ENCODE results near the gene INF2. TPM values are rescaled to one million over a fixed set of nuclear protein-coding genes. Genes with fewer than 3 reads are reported as not detected.

INF2 gene
- total RNA-seq, 1 donor from 2014 or later: 93.8 TPM

DNA sequence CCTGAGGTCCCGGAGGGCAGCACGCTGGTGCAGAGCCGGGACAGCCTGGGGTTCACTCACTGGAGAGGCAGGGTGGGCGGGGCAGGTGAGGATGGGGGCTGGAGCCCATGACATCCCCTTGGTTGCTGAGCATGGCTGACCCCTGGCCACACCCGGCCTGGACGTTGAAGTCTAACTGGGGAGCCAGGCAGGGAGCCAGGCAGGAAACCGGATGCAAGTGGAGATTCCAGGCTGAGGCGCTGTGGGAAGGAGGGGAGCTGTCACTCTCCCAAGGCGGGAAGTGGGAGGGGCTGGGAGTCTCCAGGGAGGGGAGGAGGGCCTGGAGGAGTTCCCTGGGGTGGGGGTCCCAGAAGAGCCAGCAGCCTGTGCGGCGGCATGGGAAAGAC is 7.7 kb upstream of the INF2 start:
- H3K4me3 Mint-ChIP-seq (ENCODE audit: low read depth): no peak overlapping the region
- no peaks in the 10 kb centered on the region for H3K36me3 Mint-ChIP-seq (ENCODE audit: low read depth)
- intact Hi-C loops (cut with micrococcal nuclease): no loop called here
- H3K9me3 Mint-ChIP-seq: no peaks in the 10 kb centered on the region
- peaks cover 22% of the 10 kb centered on the region for H3K4me1 Mint-ChIP-seq (ENCODE audit: low read depth)
- H3K27me3 Mint-ChIP-seq (ENCODE audit: low read depth): peaks cover 2% of the 10 kb centered on the region
- DNase-seq (ENCODE audit: low spot score): no peak
- no peak overlapping the region for H3K27ac Mint-ChIP-seq

DNA sequence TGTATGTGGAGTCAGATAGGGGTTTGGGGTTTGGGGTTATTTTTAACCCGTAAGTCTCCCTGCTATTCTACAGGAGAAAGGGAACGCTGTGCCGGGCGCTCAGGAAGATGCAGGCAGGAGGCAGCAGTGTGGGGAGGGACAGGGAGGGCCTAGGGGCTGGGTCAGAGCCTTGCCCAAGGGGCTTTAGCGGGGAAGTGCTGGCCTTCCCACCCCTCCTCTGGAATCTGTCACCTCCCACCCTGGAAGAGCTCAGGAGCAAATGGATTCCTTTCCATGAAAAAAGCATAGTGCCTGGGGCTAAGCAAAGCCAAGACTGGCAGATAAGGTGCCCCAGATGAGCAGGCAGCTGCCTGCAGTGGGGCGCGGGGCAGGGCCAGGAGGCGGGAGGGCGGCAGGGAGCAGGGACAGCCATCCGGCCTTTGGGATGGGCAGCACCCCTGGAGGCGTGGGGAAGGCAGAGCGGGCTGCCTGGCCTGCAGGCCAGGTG is 7.3 kb upstream of the INF2 start:
- Mint-ChIP-seq H3K9me3 (no peaks in the 10 kb centered on the region), H3K4me1 (ENCODE audit: low read depth) (peaks cover 24% of the 10 kb centered on the region), H3K36me3 (ENCODE audit: low read depth) (no peaks in the 10 kb centered on the region), H3K27me3 (ENCODE audit: low read depth) (peaks cover 2% of the 10 kb centered on the region), H3K4me3 (ENCODE audit: low read depth) (no peak overlapping the region), H3K27ac (no peak overlapping the region)
- DNase-seq (ENCODE audit: low spot score): no peak
- intact Hi-C loops (cut with micrococcal nuclease): no loop called here

DNA sequence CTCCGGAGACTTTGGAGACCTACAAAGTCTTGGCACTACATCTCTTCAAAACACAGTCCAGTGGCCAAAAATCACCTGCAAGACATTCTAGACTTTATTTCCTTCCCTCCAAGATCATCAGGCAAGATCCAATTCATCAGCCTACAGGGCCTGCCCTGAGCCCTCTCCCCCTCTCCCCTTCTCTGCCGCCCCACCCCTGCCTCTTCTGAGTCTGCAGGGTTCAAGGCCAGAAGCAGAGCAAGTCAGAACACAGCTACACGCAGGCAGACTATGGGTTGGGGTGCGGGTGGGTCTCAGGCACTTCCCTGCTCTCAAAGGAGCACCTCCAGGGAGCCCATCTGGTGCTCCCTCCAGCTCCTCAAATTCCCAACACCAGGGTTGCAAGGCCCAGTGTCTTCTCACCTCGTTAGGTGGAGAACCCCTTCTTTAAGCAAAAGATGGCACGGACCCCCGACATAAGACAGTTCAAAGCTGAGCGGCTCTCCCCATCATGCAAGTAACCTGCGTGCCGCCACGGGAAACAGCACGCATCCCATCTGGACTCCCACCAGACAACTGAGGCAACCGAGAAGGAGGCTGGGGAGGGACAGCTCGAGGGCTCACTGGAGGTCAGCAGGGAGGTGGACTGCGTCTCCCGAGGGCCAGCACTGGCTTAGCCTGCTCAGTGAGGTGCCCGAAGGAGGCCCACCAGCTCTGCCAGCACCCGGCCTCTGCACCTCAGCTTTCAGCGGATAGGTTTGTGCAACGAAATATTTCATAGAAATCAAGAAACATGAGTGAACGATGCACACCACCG is 5.6 kb upstream of the INF2 start:
- H3K27ac Mint-ChIP-seq: no peak overlapping the region
- peaks cover 2% of the 10 kb centered on the region for H3K27me3 Mint-ChIP-seq (ENCODE audit: low read depth)
- intact Hi-C loops (cut with micrococcal nuclease): no loop called here
- H3K4me1 Mint-ChIP-seq (ENCODE audit: low read depth): peaks cover 27% of the 10 kb centered on the region
- H3K4me3 Mint-ChIP-seq (ENCODE audit: low read depth): no peak overlapping the region
- H3K9me3 Mint-ChIP-seq: no peaks in the 10 kb centered on the region
- DNase-seq (ENCODE audit: low spot score): no peak
- H3K36me3 Mint-ChIP-seq (ENCODE audit: low read depth): no peaks in the 10 kb centered on the region

DNA sequence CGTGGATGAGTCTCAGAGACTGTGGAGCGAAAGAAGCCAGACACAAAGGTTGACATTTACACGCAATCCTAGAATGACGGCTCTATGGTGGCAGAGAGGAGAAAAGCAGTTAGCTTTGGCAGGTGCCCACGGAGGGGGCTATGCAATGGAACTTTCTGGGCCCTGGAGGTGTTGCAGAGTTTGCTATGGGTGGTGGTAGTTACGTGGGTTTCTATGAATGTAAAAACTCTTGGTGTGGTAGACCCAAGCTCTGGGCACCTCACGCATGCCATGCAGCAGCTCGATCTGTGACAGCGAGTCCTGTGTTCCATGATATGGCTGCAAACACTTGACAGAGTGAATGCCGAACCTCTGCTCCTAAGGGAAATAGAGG is 5.0 kb upstream of the INF2 start:
- DNase-seq (ENCODE audit: low spot score): no peak
- Mint-ChIP-seq H3K27ac (no peak overlapping the region), H3K36me3 (ENCODE audit: low read depth) (no peaks in the 10 kb centered on the region), H3K27me3 (ENCODE audit: low read depth) (peaks cover 2% of the 10 kb centered on the region), H3K9me3 (no peaks in the 10 kb centered on the region), H3K4me3 (ENCODE audit: low read depth) (no peak overlapping the region), H3K4me1 (ENCODE audit: low read depth) (peaks cover 27% of the 10 kb centered on the region)
- intact Hi-C loops (cut with micrococcal nuclease): no loop called here

DNA sequence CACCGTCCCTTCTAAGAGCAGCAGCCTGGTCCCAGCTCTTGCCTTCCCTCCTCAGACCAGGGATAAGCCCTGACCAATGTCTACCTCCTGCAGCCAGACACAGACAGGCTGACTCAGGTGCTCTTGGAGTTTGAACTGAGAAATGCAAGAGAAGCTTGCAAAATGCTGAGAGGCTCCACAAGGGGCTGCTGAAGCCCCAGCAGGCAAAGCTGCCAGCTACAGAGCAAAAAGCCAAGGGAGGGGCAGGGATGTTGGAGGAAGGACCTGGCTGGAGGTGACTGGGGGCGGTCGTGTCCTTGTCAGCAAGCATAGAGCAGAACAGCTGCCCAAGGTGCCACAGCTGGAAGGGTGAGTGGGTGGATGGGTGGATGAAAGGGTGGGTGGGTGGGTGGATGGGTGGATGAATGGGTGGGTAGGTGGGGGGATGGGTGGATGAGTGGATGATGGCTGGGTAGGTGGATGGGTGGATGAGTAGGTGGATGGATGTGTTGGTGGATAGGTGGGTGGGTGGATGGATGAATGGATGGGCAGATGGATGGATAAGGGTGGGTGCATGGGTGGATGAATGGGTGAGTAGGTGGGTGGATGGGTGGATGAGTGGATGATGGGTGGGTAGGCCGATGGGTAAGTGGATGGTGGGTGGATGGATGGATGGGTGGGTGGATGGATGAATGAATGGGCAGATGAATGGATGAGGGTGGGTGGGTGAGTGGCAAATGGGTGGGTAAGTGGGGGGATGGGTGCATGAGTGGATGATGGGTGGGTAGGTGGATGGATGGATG is 4.0 kb upstream of the INF2 start:
- Mint-ChIP-seq H3K36me3 (ENCODE audit: low read depth) (no peaks in the 10 kb centered on the region), H3K9me3 (no peaks in the 10 kb centered on the region), H3K4me1 (ENCODE audit: low read depth) (peaks cover 27% of the 10 kb centered on the region), H3K27ac (peak overlapping the region; percentile 46), H3K27me3 (ENCODE audit: low read depth) (peaks cover 2% of the 10 kb centered on the region), H3K4me3 (ENCODE audit: low read depth) (peak overlapping the region; percentile 45)
- no peak for DNase-seq (ENCODE audit: low spot score)
- intact Hi-C loops (cut with micrococcal nuclease): no loop called here

DNA sequence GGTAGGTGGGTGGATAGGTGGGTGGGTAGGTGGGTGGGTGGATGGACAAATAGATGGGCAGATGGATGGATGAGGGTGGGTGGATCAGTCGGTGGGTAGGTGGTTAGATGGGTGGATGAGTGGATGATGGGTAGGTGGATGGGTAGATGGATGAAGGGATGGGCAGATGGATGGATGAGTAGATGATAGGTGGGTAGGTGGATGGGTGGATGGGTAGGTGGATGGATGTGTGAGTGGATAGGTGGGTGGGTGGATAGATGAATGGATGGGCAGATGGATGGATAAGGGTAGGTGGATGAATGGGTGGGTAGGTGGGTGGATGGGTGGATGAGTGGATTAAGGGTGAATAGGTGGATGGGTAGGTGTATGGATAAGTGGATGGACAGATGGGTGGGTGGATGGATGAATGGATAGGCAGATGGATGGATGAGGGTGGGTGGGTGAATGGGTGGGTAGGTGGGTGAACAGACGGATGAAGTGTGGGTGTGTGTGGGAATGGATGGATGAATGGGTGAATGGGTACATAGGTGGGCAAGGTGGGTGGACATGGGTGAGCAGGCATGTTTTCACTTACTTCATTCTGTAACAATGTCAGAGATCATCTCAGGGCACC is 3.3 kb upstream of the INF2 start:
- intact Hi-C loops (cut with micrococcal nuclease): no loop called here
- H3K4me1 Mint-ChIP-seq (ENCODE audit: low read depth): peaks cover 28% of the 10 kb centered on the region
- no peaks in the 10 kb centered on the region for H3K9me3 Mint-ChIP-seq
- peaks cover 2% of the 10 kb centered on the region for H3K36me3 Mint-ChIP-seq (ENCODE audit: low read depth)
- DNase-seq (ENCODE audit: low spot score): no peak
- peaks cover 2% of the 10 kb centered on the region for H3K27me3 Mint-ChIP-seq (ENCODE audit: low read depth)
- H3K4me3 Mint-ChIP-seq (ENCODE audit: low read depth): peak overlapping the region; percentile 5
- no peak overlapping the region for H3K27ac Mint-ChIP-seq

DNA sequence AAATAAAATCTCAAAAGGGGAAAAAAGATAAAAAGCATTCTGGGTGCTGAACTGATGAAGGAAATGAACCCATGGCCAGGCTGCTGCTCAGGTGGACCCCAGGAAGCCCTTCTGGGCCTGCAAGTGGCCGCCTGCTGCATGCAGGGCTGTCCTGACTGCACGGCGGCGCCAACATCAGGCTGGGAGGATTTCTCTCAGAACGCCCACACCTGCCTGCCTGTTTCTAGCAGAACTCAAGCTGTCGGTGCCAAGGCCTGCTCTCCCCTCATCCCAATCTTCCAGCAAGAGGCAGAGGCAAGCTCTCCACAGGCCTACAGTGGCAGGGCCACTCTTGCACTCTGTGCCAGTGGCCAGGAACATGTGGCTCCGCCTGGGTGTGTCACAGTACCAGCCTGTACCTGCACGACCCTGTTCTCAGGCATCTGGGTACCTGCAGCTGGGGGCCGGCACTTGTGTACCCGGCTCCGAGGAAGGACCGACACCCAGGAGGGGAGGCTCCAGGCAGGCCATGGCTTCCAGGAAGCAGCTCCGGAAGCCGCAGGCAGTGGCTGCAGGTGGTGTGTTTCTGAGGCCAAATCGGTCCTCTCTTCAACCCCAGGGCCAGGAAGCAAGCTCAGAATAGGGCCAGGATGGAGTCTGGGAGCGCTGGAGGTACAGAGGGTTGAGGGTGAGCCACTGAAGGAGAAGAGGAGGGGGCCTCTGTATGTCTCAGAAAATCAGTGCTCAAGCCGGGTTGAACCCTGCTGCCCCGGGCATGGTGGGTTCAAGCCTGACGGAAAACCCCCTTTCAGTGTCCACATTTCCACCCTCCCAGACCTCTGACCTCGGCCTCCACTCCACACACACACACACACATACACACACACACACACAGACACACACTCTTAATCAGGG is 2.5 kb upstream of the INF2 start:
- intact Hi-C loops (cut with micrococcal nuclease): no loop called here
- H3K27me3 Mint-ChIP-seq (ENCODE audit: low read depth): peaks cover 2% of the 10 kb centered on the region
- peak overlapping the region; percentile 72 for H3K27ac Mint-ChIP-seq
- peaks cover 7% of the 10 kb centered on the region for H3K36me3 Mint-ChIP-seq (ENCODE audit: low read depth)
- peaks cover 32% of the 10 kb centered on the region for H3K4me1 Mint-ChIP-seq (ENCODE audit: low read depth)
- no peak for DNase-seq (ENCODE audit: low spot score)
- H3K4me3 Mint-ChIP-seq (ENCODE audit: low read depth): peak overlapping the region; percentile 49
- no peaks in the 10 kb centered on the region for H3K9me3 Mint-ChIP-seq

DNA sequence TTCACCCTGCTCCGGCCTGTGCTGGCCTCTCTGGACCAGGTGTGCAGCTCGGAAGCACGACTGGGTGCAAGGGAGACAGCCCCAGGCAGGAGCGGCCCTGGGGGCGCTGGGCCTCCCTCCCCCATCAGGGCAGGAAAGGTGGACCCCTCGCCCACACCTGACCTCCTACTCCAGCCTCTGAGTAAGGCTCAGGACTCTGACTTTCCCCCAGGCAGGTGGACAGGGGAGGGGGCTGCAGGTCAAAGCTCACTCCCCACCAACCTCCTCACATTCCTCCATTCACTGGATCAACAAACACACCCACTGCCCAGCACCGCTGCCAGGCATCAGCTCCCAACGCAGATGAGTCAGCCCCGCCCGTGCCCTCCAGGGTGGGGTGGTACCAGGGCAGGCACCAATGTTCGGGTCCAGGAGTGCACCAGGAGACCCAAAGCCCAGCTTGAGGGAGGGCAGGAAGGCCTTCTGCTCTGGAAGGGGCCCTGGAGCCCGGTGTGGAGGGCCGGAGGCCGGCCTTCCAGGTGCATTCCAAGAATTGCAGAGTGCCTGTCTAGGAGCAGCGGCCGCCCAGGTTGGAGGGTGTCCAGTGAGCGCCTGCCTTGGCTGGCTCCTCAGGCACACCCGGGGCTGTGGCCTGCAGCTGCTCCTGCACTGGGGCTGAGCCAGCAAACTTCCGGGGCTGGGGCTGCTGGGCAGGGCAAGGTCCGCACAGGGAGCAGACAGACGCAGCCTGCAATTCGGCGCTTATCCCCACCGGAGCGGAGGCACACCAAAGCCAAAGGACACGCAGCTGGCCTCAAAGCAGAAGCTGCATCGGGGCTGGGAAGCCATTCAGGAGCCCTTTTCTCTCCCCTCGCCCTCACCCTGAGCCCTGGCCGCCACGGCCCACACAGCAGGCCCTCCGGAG is 1.6 kb upstream of the INF2 start:
- peaks cover 32% of the 10 kb centered on the region for H3K4me1 Mint-ChIP-seq (ENCODE audit: low read depth)
- no peak for DNase-seq (ENCODE audit: low spot score)
- H3K4me3 Mint-ChIP-seq (ENCODE audit: low read depth): peak overlapping the region; percentile 49

DNA sequence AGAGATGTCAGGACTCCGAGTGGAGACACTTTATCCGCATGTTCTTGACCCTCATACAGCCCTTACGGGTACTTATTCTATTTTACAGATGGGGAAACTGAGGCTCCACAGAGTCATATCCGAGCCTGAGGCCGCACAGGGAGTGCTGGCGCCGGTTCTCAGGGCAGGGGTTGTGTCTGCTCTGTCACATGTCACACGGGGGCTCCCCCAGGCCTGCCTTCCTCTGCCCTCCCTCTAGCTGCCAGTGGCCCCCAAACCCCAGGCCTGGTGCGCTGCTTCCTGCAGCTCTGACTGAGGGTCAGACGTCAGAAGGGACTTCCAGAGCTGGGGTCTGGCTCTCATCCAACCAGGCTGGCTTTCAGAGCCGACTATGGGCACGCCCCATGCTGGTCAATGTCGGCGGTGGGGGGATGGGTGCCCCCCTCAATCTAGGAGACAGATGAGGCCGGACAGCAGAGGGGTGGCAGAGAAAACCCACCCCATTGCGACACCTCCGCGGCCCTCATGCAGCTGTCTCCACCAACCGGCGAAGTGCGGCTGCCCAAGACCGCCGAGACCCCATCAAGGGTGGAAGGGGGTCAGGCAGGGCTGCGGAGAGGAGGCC is 811 bp upstream of the INF2 start:
- Mint-ChIP-seq H3K27ac (no peak overlapping the region), H3K9me3 (no peaks in the 10 kb centered on the region), H3K36me3 (ENCODE audit: low read depth) (peaks cover 7% of the 10 kb centered on the region), H3K4me3 (ENCODE audit: low read depth) (peak overlapping the region; percentile 55), H3K4me1 (ENCODE audit: low read depth) (peaks cover 32% of the 10 kb centered on the region), H3K27me3 (ENCODE audit: low read depth) (peaks cover under 1% of the 10 kb centered on the region)
- intact Hi-C loops (cut with micrococcal nuclease): no loop called here
- no peak for DNase-seq (ENCODE audit: low spot score)

More for the DNA sequence above, 1.6 kb upstream of the INF2 start:
- peak overlapping the region; percentile 72 for H3K27ac Mint-ChIP-seq
- H3K27me3 Mint-ChIP-seq (ENCODE audit: low read depth): peaks cover 2% of the 10 kb centered on the region
- intact Hi-C loops (cut with micrococcal nuclease): no loop called here
- peaks cover 7% of the 10 kb centered on the region for H3K36me3 Mint-ChIP-seq (ENCODE audit: low read depth)
- H3K9me3 Mint-ChIP-seq: no peaks in the 10 kb centered on the region

DNA sequence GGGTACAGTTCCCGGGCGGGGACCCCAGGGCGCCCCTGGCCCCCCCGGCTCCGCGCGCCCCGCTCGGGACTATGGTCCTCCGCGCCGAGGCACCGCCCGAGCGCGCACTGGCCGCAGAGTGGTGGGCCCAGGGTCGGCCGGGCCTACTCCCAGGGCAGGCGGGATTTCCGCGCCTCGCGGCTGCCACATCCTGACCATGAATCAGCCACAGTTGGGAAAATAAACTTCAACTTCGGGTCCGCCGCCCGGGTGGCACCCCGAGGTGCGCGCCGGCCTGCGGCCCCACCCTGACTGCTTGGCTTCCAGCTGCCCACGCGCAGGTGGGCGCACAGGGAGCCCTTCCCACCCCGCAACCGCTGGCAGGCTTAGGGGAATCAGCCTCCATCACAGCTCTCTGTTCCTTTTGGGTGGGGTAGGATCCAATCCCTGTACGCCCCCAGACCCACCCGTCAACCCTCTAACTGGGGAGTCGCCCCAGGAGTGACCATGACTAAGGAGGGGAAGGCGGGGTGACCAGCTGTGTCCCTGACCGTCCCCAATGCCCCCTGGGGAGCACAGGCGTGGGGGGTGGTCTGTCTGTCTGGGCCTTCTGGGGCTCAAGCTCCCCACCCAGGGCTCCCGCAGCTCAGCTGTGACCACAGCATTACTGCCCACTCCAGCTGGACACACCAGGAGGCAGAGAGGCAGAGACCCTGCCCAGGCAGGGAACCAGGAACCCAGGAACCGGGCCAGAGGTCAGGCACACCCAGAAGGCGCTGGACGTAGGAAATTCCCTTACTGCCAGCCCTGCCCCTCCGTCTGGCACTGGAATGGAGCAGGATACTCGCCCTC is 678 bp downstream of the INF2 start:
- DNase-seq (ENCODE audit: low spot score): no peak
- H3K27me3 Mint-ChIP-seq (ENCODE audit: low read depth): no peaks in the 10 kb centered on the region
- peak overlapping the region; percentile 80 for H3K4me3 Mint-ChIP-seq (ENCODE audit: low read depth)
- peak overlapping the region; percentile 28 for H3K27ac Mint-ChIP-seq
- intact Hi-C loops (cut with micrococcal nuclease): no loop called here
- H3K36me3 Mint-ChIP-seq (ENCODE audit: low read depth): peaks cover 7% of the 10 kb centered on the region
- no peaks in the 10 kb centered on the region for H3K9me3 Mint-ChIP-seq
- peaks cover 29% of the 10 kb centered on the region for H3K4me1 Mint-ChIP-seq (ENCODE audit: low read depth)

All from activated T-helper 2 cell treated with anti-CD3 and anti-CD28 coated beads, Interferon-gamma antibody, Interleukin-2, Interleukin-4, amounts not matched to agents 10 μg/mL and 5 μg/mL and 100 μg/mL, durations not matched to agents 14 hours and 24 hours and 36 hours (primary cell).